K562 (cell line): ENCODE results near the gene SLC35E3. TPM values are rescaled to one million over a fixed set of nuclear protein-coding genes. Genes with fewer than 3 reads are reported as not detected.

ENCODE experiments used
- BCOR ChIP-seq: fragments of 450-650 bp; IDR thresholded peaks from 2 replicates; pipeline ENCODE4 v1.6.1; 2016
- CAMTA2 ChIP-seq: fragments of 250-450 bp; sonication (Bioruptor Pico); conservative IDR thresholded peaks from 2 replicates; pipeline ENCODE4 v1.5.1; 2022
- CHCHD3 ChIP-seq: fragments of 250-450 bp; sonication (Bioruptor Pico); IDR thresholded peaks from 2 replicates; pipeline ENCODE4 v2.1.2; 2022; ENCODE audit warnings: mild to moderate bottlenecking
- DIDO1 ChIP-seq: fragments of 450-650 bp; IDR thresholded peaks from 2 replicates; pipeline ENCODE4 v1.6.1; 2016; ENCODE audit warnings: low read depth, missing biosample characterization, missing genetic modification characterization
- ELF1 ChIP-seq: fragments of 200-800 bp; sonication (Bioruptor generic); IDR thresholded peaks from 2 replicates; pipeline ENCODE4 v1.6.1; 2016; ENCODE audit warnings: missing genetic modification characterization, missing compliant biosample characterization
- GTF2F1 ChIP-seq: IDR thresholded peaks from 2 replicates; pipeline ENCODE4 v1.6.1; 2011; ENCODE audit warnings: low read depth, low read length, improper control_type of control experiment
- HDAC3 ChIP-seq: fragments of 450-650 bp; IDR thresholded peaks from 2 replicates; pipeline ENCODE4 v1.6.1; 2018; ENCODE audit warnings: borderline replicate concordance, mild to moderate bottlenecking, moderate library complexity; ENCODE audit not compliant: partially characterized antibody
- MIER1 ChIP-seq: fragments of 450-650 bp; IDR thresholded peaks from 2 replicates; pipeline ENCODE4 v1.6.1; 2016; ENCODE audit warnings: antibody characterized with exemption, mild to moderate bottlenecking, low read depth
- POLR2A ChIP-seq: fragments of 450-650 bp; conservative IDR thresholded peaks from 2 replicates; pipeline ENCODE4 v1.6.1; 2016
- PPARD ChIP-seq: fragments of 250-450 bp; sonication (Bioruptor Pico); IDR thresholded peaks from 2 replicates; pipeline ENCODE4 v1.8.0; 2022; ENCODE audit warnings: inconsistent platforms, mild to moderate bottlenecking, moderate library complexity
- PRMT5 ChIP-seq: sonication (generic); formaldehyde crosslinking; IDR thresholded peaks from 2 replicates; pipeline ENCODE4 v1.5.0; 2020; ENCODE audit warnings: missing genetic modification reagents
- PURB ChIP-seq: sonication (generic); formaldehyde crosslinking; IDR thresholded peaks from 2 replicates; pipeline ENCODE4 v1.9.0; 2021; ENCODE audit warnings: low read depth, mild to moderate bottlenecking, missing genetic modification reagents
- SAFB ChIP-seq: fragments of 200-400 bp; formaldehyde crosslinking; IDR thresholded peaks from 2 replicates; pipeline ENCODE4 v1.6.1; 2017; ENCODE audit warnings: low read depth, low read length, borderline replicate concordance
- SMARCC2 ChIP-seq: fragments of 450-650 bp; IDR thresholded peaks from 2 replicates; pipeline ENCODE4 v1.6.1; 2017; ENCODE audit warnings: antibody characterized with exemption, moderate library complexity, mild to moderate bottlenecking, low read depth
- ZFPM2 ChIP-seq: fragments of 250-450 bp; sonication (Bioruptor Pico); IDR thresholded peaks from 2 replicates; pipeline ENCODE4 v1.5.1; 2022; ENCODE audit warnings: mild to moderate bottlenecking
- ZKSCAN3 ChIP-seq: fragments of 250-450 bp; sonication (Bioruptor Pico); IDR thresholded peaks from 2 replicates; pipeline ENCODE4 v1.4.0; 2020
- ZNF140 ChIP-seq: fragments of 250-450 bp; sonication (Bioruptor Pico); IDR thresholded peaks from 2 replicates; pipeline ENCODE4 v1.8.0; 2021; ENCODE audit warnings: moderate library complexity, mild to moderate bottlenecking, inconsistent platforms
- ZNF3 ChIP-seq: fragments of 250-450 bp; sonication (Bioruptor Pico); IDR thresholded peaks from 2 replicates; pipeline ENCODE4 v1.5.0; 2021; ENCODE audit warnings: mild to moderate bottlenecking, moderate library complexity
- ZNF518B ChIP-seq: fragments of 250-450 bp; sonication (Bioruptor Pico); IDR thresholded peaks from 2 replicates; pipeline ENCODE4 v1.5.0; 2021; ENCODE audit warnings: mild to moderate bottlenecking, moderate library complexity
- ZNF561 ChIP-seq: fragments of 450-650 bp; formaldehyde crosslinking; conservative IDR thresholded peaks from 2 replicates; pipeline ENCODE4 v1.4.0; 2020; ENCODE audit warnings: mild to moderate bottlenecking, moderate library complexity
- ZNF76 ChIP-seq: fragments of 250-450 bp; sonication (Bioruptor Pico); IDR thresholded peaks from 2 replicates; pipeline ENCODE4 v1.4.0; 2020; ENCODE audit warnings: mild to moderate bottlenecking, moderate library complexity, borderline replicate concordance
- polyA plus RNA-seq, 8 experiments: library from polyadenylated mRNA; depleted of rRNA in 4 of 8; stranded (reverse) in 5 of 8; unstranded in 3 of 8; fragments of >200 nt; fragmentation: Nextera tagmentation in 2 of 8; fragmentation: Illumina TruSeq in 1 of 8; extraction: Ambion mirVana in 2 of 8; extraction: Trizol in 1 of 8; gene quantifications; 2 replicates each; pipeline versions ENCODE4 v1.2.1 to v1.2.3, GENCODE V29; 2011 to 2014; ENCODE audit warnings: inconsistent platforms in 1 of 8, missing spikeins in 1 of 8
- total RNA-seq, 7 experiments: library from RNA; depleted of rRNA in 6 of 7; stranded (reverse); fragments of >200 nt in 6 of 7; fragmentation: Illumina TruSeq in 2 of 7; extraction: Trizol in 2 of 7; gene quantifications; 2 replicates each; pipeline versions ENCODE4 v1.2.1 to v1.2.3, GENCODE V29; 2011 to 2021; ENCODE audit warnings: low replicate concordance in 1 of 7
- TF ChIP-seq, protein P1 (sequence below): fragments of 200-400 bp; formaldehyde crosslinking; IDR thresholded peaks from 2 replicates; pipeline ENCODE4 v1.6.1; 2017; ENCODE audit warnings: mild to moderate bottlenecking, low read depth, low read length, moderate library complexity
- TF ChIP-seq, protein P2 (sequence below): fragments of 250-450 bp; sonication (Bioruptor Pico); IDR thresholded peaks from 2 replicates; pipeline ENCODE4 v1.9.0; 2021; ENCODE audit warnings: mild to moderate bottlenecking, inconsistent platforms

The SLC35E3 gene
- total and polyA plus RNA-seq, 9 of the 15 experiments (the other 6 are each of a cell fraction or from before 2014, with no cell fraction given), result 1.2 to 5.9 (median 3.8) TPM

- TF ChIP-seq ZNF561 (no peak), HDAC3 (no peak), ELF1 (no peak), PRMT5 (no peak), ZKSCAN3 (CRISPR knock-in tag) (no peak), PURB (CRISPR knock-in tag) (no peak), ZFPM2 (CRISPR knock-in tag) (no peak), ZNF140 (CRISPR knock-in tag) (no peak), ZNF518B (no peak), ZNF3 (CRISPR knock-in tag) (no peak), BCOR (no peak), POLR2A (peak; percentile 57; the same call in 1 of the 2 replicates), ZNF76 (no peak), CHCHD3 (no peak), SAFB (no peak), DIDO1 (tag) (no peak), CAMTA2 (CRISPR knock-in tag) (0 out of 2 replicates have a peak, but pooled peaks have one; percentile 19), MIER1 (no peak), SMARCC2 (no peak), PPARD (no peak), GTF2F1 (no peak)
- TF ChIP-seq, protein P1, sequence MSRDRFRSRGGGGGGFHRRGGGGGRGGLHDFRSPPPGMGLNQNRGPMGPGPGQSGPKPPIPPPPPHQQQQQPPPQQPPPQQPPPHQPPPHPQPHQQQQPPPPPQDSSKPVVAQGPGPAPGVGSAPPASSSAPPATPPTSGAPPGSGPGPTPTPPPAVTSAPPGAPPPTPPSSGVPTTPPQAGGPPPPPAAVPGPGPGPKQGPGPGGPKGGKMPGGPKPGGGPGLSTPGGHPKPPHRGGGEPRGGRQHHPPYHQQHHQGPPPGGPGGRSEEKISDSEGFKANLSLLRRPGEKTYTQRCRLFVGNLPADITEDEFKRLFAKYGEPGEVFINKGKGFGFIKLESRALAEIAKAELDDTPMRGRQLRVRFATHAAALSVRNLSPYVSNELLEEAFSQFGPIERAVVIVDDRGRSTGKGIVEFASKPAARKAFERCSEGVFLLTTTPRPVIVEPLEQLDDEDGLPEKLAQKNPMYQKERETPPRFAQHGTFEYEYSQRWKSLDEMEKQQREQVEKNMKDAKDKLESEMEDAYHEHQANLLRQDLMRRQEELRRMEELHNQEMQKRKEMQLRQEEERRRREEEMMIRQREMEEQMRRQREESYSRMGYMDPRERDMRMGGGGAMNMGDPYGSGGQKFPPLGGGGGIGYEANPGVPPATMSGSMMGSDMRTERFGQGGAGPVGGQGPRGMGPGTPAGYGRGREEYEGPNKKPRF, result no peak
- TF ChIP-seq, protein P2, sequence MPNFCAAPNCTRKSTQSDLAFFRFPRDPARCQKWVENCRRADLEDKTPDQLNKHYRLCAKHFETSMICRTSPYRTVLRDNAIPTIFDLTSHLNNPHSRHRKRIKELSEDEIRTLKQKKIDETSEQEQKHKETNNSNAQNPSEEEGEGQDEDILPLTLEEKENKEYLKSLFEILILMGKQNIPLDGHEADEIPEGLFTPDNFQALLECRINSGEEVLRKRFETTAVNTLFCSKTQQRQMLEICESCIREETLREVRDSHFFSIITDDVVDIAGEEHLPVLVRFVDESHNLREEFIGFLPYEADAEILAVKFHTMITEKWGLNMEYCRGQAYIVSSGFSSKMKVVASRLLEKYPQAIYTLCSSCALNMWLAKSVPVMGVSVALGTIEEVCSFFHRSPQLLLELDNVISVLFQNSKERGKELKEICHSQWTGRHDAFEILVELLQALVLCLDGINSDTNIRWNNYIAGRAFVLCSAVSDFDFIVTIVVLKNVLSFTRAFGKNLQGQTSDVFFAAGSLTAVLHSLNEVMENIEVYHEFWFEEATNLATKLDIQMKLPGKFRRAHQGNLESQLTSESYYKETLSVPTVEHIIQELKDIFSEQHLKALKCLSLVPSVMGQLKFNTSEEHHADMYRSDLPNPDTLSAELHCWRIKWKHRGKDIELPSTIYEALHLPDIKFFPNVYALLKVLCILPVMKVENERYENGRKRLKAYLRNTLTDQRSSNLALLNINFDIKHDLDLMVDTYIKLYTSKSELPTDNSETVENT (CRISPR knock-in tag), result no peak
Observed at GRCh38 chr12:68808388-68809189, 62.6 kb downstream of the SLC35E3 start (continued).
